HG03439 (cell line): ENCODE data around the gene SMOC2.

Source experiments
- ATAC-seq: cut with Tn5 transposase; IDR thresholded peaks from one replicate; pipeline ENCODE4 v1.9.1; 2021; ENCODE audit warnings: mild to moderate bottlenecking, moderate library complexity; ENCODE audit not compliant: unreplicated experiment

SMOC2 gene

GRCh38 chr6:168479421-168479820, 38.4 kb downstream of the SMOC2 start:
- ATAC-seq = no peak

GRCh38 chr6:168480481-168480880, 39.5 kb downstream of the SMOC2 start:
- no peak for ATAC-seq

DNA sequence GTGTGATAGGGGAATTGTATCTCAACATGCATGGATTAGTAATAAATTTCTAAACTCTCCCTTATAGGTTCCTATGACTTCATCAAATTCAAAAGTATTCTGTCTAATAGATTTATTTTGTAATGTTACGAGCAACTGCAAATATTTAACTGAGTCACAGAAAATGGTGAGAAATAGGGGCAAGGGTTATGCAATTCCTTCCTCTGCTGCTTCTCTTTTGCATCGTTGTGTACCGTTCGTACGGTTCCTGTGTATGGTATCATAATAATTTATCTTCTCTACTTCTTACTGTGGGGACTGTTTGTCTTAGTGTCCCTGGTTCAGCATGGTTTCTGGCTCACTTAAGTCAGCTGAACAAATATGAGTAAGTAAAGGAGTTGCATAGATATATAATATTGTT, 44.8 kb downstream of the SMOC2 start:
- ATAC-seq = no peak

DNA sequence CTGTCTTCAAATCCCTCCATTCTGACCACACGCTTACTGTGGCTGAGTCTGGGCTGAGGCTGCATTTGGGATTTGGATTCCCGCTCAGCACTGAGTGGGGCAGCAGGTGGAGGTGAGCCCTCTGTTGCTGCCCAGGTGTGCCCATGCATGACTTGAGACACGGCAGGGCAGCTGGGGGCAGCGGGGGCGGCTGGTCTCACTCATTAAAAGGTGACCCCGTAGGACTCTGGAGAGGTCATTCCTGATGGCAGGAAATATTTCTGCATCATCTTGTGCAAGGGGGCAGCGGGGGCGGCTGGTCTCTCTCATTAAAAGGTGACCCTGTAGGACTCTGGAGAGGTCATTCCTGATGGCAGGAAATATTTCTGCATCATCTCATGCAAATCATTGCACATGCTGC, 49.8 kb downstream of the SMOC2 start:
- no peak for ATAC-seq

- ATAC-seq = no peak
Observed at GRCh38 chr6:168493976-168494375, 53.0 kb downstream of the SMOC2 start.

- no peak for ATAC-seq
Observed at GRCh38 chr6:168494726-168495125, 53.7 kb downstream of the SMOC2 start.

- no peak for ATAC-seq
Observed at GRCh38 chr6:168495133-168495532, 54.1 kb downstream of the SMOC2 start.

DNA sequence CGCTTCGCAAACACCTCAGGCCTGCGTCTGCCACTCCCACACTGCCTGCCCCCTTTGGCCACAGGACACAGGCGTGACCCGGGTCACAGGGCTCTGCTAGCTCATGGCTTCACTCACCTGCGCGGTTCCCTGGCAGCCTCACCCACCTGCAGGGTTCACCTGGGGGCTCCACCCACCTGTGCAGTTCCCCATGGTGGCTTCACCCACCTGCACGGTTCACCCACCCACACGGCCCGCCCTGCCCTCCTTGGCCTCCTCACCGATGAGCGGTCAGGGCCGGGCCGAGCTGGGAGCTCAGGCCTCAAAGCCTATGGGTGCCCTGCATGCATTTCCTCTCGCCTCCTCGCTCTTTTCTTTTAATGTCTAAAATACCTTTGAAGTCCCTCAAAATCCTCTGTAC, 54.7 kb downstream of the SMOC2 start:
- ATAC-seq = no peak

DNA sequence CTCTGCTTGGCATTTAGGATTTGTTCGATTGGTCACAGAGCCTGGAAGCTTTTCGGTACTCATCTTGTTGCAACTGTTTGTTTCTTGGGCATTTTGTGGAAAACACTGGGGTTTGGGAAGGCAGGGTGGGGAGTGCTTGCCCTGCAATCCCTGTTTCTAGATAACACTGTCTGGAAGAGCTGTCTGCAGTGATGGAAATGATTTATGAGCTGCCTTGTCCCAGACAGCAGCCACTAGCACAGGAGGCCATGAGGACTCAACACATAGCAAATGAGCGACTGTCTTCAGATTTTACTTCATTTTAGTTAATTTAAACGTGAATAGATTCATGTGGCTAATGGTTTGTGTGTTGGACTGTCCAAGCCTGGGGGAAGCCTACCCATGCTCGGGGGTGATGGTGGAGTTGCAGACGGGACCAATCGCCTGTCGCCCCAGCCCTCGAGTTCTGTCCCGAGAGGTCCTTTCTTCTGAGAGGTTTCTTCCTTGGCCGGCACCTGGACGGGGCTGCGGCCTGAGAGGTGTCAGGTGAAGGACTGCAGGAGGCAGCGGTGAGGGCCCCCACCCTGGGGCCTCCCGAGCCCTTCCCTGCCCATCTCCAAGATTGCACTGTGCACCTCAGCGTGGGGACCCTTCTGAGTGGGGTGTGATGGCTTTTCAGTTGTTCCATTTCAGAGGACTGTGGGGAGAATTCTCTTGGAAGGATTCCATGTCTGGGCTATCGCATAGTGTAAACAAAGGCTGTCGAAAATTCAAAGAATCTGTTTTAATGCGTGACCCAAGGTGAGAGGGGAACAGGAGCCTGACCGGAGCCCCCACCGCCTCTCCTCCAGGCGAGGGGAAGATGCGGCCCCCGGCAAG, 55.4 kb downstream of the SMOC2 start:
- ATAC-seq = no peak

- ATAC-seq = no peak
Observed at GRCh38 chr6:168496997-168497331, 56.0 kb downstream of the SMOC2 start.

DNA sequence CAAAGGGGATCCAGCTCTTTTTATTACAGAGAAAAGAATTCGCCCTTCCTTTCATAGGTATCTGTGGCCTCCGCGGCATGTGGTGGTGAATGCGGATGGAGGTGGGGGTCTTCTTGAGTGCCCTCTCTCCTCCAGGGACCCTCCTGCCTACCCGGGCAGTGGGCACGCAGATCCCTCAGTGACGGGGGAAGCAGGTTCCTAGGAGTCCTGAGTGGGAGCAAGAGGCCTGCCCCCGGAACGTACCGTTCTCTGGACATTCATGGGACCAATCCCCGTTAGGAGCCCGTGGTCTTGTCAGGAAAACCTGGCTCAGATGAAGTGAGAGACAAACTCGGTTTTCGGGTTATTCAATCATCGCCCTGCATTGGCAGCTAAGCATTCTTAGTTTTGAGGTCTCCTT, 56.4 kb downstream of the SMOC2 start:
- ATAC-seq = no peak

DNA sequence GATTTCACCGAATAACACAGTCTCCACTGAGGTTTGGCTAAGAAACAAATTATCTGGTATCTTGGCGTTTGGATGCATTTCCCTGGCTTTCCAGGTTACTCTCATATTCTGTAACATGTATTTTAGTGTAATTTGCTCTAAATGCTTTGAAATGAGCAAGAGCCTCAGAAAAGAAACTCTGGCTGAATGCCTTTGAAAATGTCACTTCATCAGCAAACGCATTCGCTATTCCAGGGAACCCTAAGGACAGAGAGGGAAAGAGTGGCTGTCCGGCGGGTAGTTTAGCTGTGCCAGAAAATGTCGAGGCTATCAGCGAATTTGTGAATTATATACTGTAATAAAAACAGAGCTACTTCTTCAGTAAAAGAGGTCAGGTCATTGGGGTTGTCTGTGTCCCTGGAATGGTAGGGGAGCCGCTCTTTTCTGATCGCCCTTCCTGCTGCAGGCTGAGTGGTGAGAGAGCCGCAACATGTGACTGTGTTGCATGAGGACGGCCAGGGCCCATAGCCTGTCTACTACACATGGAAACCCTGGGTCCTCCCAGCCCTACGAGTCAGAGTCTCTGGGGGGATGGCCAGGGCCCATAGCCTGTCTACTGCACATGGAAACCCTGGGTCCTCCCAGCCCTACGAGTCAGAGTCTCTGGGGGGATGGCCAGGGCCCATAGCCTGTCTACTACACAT, 57.3 kb downstream of the SMOC2 start:
- no peak for ATAC-seq

- no peak for ATAC-seq
Observed at GRCh38 chr6:168499045-168499650, 58.2 kb downstream of the SMOC2 start.

- ATAC-seq = no peak
Observed at GRCh38 chr6:168500519-168500918, 59.5 kb downstream of the SMOC2 start.

- no peak for ATAC-seq
Observed at GRCh38 chr6:168501561-168501960, 60.6 kb downstream of the SMOC2 start.

DNA sequence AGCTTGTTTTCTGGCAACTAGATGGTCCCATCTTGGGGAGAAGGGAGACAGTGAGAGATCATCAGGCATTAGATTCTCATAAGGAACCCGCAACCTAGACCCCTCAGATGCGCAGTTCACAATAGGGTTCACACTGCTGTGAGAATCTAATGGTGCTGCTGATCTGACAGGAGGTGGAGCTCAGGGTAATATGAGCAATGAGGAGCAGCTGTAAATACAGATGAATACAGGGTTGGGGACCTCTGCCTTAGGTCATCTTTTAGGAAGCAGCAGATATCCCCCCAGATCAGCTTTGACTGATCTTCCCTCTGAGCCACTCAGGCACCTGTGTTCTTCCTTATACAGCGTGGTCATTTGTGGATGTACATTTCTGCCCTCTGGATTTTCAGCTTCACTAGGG, 63.4 kb downstream of the SMOC2 start:
- no peak for ATAC-seq

GRCh38 chr6:168506460-168506859, 65.5 kb downstream of the SMOC2 start:
- no peak for ATAC-seq

- no peak for ATAC-seq
Observed at GRCh38 chr6:168507297-168507696, 66.3 kb downstream of the SMOC2 start.

DNA sequence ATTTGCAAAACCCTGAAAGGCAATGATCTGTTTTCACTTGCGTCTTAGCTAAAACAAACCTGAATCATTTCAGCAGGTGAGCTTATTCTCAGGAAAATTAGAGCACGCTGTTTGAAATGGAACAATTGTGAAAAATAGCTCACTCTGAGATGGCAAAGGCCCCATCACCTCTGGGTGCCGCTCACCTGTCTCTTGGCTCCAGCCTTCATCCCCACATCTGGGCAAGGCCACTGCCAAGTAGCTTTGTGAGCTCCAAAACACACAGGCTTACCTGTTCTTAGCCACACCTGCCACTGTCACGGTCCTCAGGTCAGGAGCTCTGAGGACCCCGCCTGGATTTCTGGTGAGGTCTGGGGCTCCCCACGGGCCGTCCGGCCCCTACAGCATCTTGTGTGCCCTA, 66.7 kb downstream of the SMOC2 start:
- no peak for ATAC-seq

DNA sequence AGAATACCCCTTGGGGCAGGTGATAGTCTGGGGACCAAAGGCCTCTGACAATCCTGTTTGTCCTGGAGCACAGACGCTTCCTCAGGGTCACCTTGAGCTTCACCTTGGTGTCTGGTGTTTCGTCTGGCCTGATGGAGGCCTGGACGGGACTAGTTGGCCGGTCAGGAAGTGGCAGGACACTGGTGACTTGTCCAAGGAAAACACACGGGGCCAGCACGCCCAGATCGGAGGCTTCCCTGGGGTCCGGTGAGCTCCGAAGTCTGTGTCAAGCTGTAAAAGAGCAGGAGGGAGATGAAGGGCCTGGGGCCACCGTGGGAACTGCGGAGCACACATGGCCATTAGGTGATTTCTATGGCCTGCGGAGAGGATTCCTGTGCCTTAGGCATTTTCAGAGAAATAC, 67.9 kb downstream of the SMOC2 start:
- no peak for ATAC-seq

DNA sequence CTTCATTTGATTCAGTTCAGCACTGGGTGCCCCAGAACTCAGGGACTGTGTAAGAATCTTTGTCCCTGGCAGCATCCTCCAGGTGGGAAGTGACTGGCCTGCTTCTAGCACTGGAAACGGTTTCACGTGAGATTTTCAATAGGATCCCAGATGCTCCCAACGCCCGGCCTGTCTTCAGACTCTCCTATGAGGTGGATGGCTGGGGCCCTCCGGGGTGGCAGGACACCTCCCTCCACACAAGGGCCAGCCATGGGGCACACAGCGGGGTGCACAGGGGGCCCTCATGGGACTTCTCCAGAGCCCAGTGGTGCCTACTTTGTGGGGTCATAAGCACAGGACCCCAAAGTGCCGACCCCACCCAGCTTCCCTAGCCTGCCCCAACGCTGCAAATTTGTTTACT, 72.8 kb downstream of the SMOC2 start:
- no peak for ATAC-seq

DNA sequence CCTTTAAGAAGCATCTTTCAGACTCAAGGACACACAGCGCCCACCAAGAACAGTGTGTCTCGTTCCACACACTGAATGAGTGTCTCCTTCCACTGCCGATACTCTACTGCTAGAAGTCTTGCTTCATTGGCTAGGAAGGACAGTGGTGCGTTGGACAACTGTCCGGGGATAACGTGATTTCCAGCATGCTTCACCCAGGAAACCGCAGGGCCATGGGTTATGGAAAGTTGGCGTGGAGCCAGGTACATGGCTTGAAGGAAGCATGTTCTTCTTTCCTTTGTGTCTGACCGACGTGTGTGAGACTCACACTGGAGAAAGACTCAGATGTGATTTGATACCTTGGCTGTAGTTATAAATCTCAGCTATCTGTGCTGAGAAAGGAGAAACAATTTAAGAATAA, 73.2 kb downstream of the SMOC2 start:
- no peak for ATAC-seq
